ACHN (cell line): ENCODE results near the gene FAM120B.
A peak's percentile ranks its signal among the peaks of the same experiment; 100 is the strongest.
"Not testable (repeated sequence)": the region's sequence is repeated elsewhere in the genome, so short reads cannot be mapped to it uniquely, and the experiment has no call there.

Experiments used
- DNase-seq: peaks from one replicate; pipeline ENCODE4 v3.0.0-alpha.2; 2015
- in situ Hi-C: cut with HindIII; loops from 2 replicates; pipeline ENCODE4 v1.10.0; 2017; ENCODE audit warnings: low sequenced_read_pairs, low pct_ligation_motif_present, low pct_unique_long_range_greater_than_20kb

Gene FAM120B

DNA sequence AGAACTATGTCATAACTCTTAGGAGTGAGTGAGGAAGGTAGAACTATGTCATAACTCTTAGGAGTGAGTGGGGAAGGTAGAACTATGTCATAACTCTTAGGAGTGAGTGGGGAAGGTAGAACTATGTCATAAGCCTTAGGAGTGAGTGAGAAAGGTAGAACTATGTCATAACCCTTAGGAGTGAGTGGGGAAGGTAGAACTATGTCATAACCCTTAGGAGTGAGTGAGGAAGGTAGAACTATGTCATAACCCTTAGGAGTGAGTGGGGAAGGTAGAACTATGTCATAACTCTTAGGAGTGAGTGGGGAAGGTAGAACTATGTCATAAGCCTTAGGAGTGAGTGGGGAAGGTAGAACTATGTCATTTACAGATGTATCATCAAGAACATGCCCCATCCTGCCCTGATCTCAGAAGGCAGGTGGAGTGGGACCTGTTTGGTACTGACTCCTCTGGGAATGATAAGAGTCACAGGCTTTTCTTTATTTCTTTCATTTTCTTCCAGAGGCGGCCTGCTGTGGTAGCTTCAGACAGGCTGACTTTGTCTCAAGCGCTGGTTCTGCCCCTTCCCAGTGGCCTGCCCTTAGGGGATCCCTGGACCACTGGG, 93.5 kb downstream of the FAM120B start:
- DNase-seq, in situ Hi-C loops: not testable (repeated sequence)

GRCh38 chr6:170402318-170403040, 95.9 kb downstream of the FAM120B start:
- in situ Hi-C loops: no loop called here
- DNase-seq: no peak

- in situ Hi-C loops: no loop called here
- no peak for DNase-seq
Observed at GRCh38 chr6:170403451-170403850, 96.9 kb downstream of the FAM120B start.

- in situ Hi-C loops: no loop called here
- no peak for DNase-seq
Observed at GRCh38 chr6:170404036-170404435, 97.5 kb downstream of the FAM120B start.

DNA sequence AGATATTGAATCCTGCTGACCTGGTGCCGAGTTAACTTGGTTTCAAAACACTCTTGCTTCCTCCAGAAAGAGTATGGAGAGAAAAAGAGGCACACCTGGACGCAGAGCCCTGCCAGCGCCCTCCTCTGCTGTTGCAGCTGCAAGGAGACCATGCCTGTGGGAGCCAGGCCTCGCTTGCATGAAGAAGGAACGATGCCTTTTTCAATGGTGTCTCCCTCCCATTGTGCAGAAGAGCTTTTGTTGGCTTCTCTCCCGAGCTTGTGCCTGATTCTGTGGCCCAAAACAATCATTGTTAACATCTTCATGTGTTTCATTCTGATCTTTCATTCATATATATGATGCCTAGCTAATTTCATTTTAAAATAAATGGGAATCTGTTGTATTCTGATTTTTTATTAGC, 98.1 kb downstream of the FAM120B start:
- in situ Hi-C loops: no loop called here
- no peak for DNase-seq

GRCh38 chr6:170405311-170405975, 98.9 kb downstream of the FAM120B start:
- in situ Hi-C loops: no loop called here
- DNase-seq: peak; percentile 78

GRCh38 chr6:170407200-170407599, 100.6 kb downstream of the FAM120B start:
- in situ Hi-C loops: no loop called here
- no peak for DNase-seq

DNA sequence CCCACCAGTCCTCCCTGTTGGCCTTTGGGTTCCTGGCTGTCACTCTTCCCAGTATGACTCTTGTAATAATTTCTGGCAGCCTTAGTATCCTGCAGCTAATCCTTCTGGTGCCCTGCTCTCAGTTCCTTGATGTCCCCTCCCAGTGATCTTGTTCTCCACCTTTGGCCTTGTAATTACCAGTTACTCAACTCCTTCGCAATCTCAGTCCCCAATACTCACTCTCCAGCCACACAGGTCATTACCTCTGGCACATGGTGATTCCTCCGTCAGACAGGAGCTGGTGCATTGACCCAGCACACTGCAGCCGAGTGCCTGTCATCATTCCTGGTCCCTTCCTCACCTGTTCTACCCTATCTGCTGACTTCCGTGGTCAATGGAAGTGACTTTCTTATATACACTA, 101.4 kb downstream of the FAM120B start:
- in situ Hi-C loops: no loop called here
- DNase-seq: no peak

- in situ Hi-C loops: not testable (repeated sequence)
Observed at GRCh38 chr6:170409746-170410145, 103.2 kb downstream of the FAM120B start.

DNA sequence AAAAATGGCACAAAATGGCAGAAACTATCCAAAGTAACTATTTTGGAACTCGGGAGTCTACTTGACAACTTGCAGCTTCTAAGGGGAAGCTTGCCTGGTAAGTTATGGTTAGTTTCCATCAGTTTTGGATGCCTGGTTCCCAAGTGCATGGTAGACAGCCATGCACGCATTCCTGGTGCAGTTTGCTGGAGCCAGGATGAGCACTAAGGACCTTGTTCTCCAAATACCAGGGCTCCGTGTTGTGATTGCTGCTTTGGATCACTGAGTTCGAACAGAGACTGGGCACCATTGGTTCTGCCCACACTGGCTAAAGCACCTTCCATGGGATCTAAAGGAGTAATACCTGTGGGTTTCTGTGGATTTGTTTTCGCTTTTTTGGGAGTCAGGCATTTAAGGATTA, 103.7 kb downstream of the FAM120B start:
- in situ Hi-C loops: no loop called here
- no peak for DNase-seq

More at GRCh38 chr6:170409746-170410145, 103.2 kb downstream of the FAM120B start:
- DNase-seq: not testable (repeated sequence)

DNA sequence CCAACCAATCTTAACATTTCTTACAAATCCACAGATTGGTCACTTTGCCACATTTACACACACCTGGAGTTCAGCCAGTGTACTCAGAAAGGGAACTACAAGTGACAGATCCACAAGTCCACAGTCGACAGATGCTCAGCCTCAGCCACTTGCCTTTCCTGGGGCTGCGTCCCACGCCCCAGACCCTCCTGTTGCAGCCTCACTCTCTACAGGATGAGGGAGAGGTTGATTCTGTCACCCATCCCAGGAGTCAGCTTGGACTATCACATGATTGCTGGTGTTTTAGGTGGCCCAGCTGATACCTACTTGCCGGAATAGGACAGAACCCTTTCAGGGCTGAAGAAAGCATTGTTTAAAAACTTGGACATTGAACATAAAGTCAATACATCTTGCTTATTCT, 108.8 kb downstream of the FAM120B start:
- in situ Hi-C loops: no loop called here
- DNase-seq: no peak

DNA sequence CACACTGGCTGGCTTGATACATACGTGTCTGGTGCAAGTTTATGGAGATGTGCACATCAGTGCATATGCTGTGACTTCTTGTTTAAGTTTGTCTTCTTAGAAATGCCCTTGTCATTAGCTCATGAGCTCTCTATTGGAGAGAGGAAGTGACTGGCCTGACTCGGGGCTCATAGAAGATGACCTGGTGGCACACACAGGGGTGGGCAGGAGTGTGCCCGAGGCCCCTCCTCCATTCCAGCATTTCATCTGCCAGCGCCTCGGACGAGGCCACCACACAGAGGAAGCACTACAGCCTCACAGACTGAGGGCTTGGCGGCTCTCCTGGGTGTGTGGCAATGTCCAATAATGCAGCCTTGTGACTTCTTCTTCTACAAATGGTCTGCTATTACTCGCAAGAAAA, 109.7 kb downstream of the FAM120B start:
- in situ Hi-C loops: no loop called here
- DNase-seq: no peak

DNA sequence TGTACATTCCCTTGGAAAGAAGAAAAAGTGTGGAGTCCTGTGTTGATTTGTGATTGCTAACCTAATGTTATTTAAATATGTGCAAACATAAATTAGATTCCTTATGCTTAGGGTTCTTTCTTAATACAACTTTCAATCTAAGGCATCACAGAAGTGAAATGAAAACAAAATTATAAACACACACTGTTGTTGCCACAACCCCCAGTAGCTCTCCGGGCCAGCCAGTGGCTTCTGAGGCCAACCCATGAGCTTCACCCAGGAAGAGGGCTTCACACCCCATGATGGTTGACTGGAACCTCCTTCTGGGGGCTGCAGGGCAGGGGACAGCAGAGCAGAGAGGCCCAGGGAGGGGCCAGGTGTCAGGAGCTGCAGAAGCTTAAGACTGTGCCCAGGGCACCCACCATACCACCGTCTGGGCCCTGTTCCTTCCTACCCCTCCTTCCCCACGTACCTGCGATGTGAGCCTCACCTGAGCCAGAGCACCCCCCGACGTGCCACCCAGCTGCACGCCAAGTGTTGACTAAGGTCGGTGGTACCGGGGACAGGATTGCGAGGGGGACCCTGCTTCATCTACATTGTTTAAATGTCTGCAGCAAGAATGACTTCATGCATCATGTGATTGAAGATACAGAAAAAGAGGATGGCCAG, 110.5 kb downstream of the FAM120B start:
- in situ Hi-C loops: no loop called here
- no peak for DNase-seq

GRCh38 chr6:170417881-170418280, 111.3 kb downstream of the FAM120B start:
- no peak for DNase-seq
- in situ Hi-C loops: no loop called here

GRCh38 chr6:170420283-170420682, 113.7 kb downstream of the FAM120B start:
- DNase-seq: no peak
- in situ Hi-C loops: no loop called here

GRCh38 chr6:170420791-170421776, 114.5 kb downstream of the FAM120B start:
- in situ Hi-C loops: no loop called here
- no peak for DNase-seq

DNA sequence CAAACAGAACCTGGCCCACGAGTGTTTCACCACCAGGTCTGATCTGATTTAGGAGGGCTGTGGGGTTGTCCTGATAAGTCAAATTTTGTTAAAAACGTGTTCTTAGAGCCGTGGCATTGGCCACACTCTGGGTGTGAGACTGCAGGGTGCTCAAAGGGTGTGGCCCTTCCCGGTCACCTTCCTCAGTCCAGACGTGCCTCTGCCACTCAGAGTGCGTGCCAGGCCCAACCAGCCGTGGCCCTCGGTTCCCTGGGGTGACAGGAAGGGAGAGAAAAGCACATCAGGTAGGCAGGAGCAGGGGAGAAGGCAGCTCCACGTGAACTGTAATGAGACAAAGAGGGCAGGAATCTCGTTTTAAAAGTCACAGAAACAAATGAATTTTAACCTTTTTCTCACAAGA, 115.4 kb downstream of the FAM120B start:
- DNase-seq: no peak
- in situ Hi-C loops: no loop called here

- no peak for DNase-seq
Observed at GRCh38 chr6:170423030-170423429, 116.5 kb downstream of the FAM120B start.

More at GRCh38 chr6:170423030-170423429, 116.5 kb downstream of the FAM120B start:
- in situ Hi-C loops: no loop called here
